GM03348 (cell line): ENCODE data around the gene CACNA1A.
A peak's percentile ranks its signal among the peaks of the same experiment; 100 is the strongest.
"Not testable (repeated sequence)": the region's sequence is repeated elsewhere in the genome, so short reads cannot be mapped to it uniquely, and the experiment has no call there.

Experiments used
- DNase-seq: peaks from one replicate; pipeline ENCODE4 v3.0.0; 2012; ENCODE audit warnings: low spot score

CACNA1A gene

DNA sequence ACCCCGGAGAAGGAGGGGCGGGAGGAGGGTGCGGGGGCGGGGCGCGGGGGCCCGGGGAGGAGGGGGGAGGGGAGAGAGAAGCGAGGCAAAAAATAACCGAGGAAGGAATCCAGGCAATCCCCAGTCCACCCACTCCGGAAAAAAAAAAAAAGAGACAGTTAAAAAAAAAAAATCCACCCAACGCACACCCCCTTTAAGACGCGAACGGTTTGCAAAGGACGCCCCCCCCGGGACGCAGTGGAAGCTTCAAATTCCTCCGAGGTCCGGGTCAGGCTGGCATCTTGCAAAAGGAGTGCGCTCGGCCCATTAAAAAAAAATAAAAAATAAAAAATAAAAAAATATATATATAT is at the start of gene CACNA1A:
Gene CACNA1A, minus strand, starts transcription at position 9 of the 350 bp plus-strand sequence. CDS start 255 bp downstream, outside the sequence.
- DNase-seq: no peak

DNA sequence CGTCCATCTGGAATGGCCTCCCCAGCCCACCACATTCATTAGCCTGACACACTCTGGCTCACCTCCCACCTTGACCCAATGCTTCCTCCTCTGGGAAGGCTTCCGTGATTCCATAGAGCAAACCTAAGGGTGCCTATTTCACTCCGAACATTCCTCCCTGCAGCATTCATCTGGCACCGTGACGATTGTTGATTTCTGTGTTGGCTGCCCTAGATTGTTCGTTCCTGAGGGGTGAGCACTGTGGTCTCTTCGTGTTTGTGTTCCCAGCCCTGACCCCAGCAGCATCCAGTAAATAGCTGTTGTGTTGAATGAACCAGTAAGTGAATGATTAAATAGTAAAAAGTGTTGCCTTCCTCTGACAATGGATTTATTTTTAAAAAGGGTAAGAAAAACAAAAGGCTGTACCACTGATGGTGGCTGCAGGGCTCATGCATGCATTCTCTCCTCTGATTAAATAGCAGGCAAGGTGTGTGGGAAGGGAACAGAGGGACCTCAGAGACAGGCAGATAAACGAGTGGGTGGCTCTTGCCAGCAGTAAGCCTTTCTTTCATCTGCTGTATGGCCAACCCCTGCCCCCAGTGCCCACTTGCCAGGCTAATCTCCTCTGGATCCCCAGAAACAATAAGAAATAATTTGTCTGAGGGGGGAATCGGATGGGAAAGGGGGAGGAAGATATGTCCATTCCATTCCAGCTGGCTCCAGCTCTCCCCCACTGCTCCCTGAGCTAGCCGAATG is 48.4 kb upstream of the CACNA1A start:
- DNase-seq: no peak

DNA sequence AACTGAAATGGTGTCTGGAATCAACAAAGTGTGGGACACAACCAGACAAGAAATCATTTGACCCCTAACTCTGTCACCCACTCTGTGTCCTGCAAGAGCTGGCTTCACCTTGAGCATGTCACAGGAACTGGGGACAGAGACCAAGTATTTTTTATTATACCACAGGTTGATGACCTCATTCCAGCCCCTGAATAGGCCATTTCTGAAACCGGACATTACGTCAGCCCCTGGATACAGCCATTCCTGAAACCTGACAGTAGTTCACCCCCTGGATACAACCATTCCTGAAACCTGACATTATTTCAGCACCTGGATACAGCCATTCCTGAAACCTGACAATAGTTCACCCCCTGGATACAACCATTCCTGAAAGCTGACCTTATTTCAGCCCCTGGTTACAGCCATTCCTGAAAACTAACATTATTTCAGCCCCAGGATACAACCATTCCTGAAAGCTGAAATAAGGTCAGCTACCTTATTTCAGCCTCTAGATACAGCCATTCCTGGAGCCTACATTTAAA is 47.7 kb upstream of the CACNA1A start:
- no peak for DNase-seq

DNA sequence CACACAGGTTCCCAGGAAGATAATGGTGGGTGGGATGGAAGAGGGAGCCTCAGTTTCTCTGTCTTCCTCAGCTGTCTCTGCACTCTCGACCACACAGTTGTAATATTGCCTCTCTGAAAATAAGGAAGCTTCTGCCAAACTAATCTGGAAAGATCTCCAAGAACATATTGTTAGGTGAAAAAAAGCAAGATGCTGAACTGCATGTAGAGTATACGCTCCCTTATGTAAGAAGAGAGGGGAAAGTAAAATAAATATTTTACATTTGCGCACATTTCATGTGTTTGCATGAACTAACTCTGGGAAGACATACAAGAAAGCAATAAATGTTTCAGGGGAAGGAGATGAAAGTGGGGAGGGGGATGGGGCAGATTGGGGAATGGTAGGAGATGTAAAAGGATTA is 41.9 kb upstream of the CACNA1A start:
- DNase-seq: no peak

DNA sequence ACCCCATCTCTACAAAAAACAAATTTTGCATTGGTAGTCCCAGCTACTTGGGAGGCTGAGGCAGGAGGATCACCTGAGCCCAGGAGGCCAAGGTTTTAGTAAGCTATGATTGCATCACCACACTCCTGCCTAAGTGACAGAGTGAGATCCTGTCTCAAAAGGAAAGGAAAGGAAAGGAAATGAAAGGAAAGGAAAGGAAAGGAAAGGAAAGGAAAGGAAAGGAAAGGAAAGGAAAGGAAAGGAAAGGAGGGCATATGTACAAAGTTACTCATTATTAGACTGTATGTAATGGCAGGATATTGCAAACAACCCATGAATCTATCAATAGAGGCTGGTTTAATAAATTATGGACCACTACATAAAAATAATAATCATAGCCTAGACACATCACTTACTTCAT is 40.8 kb upstream of the CACNA1A start:
- DNase-seq: no peak

DNA sequence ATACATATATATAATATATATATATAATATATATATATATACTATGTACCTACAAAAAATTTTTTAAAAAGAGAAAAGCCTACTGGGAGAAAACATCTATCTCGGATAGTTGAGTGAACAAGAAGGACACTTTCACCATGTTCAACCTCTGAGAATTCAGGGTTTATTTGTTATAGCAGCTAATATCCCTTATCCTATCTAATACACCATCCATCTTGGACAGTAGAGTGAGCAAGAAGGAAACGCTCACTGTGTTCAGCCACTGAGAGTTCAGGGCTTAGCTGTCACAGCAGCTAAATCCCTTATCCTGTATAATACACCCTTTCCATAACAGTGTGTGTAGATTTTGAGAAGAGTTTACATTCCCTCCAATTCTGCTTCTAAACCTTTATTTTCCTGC is 38.1 kb upstream of the CACNA1A start:
- DNase-seq: no peak

DNA sequence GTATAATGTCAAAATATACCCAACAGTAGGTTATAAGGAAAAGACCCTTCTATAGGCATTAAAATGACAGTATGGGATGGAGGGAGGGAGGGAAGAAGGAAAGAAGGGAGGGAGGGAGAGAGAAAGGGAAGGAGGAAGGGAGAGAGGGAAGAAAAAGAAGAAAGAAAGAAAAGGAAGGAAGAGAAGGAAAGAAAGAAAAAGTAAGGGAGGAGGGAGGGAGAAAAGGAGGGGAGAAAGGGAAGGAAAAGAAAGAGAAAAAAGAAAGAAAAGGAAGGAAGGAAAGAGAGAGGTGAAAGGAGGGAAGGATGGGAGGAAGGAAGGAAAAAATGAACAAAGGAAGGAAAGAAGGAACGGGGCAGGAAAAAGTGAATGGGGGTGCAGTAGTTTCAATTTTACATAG is 35.3 kb upstream of the CACNA1A start:
- DNase-seq: no peak

DNA sequence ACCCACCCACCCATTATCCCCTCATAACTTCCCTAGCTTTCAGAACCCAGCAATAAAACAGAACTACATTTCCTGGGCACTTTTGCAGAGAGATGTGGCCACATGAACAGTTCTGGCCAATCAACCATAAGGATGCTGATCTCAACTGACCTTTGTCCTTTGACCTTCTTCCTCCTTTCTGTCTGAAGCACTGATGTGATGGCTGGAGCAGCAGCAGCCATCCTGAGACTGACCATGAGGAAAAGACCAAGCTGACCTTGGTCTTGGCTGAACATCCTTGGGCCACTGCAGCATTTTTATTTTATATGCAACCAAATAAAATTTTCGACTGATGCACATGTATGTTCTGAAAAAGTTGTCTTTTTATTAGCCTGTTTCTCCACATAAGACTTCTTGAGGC is 33.1 kb upstream of the CACNA1A start:
- no peak for DNase-seq

DNA sequence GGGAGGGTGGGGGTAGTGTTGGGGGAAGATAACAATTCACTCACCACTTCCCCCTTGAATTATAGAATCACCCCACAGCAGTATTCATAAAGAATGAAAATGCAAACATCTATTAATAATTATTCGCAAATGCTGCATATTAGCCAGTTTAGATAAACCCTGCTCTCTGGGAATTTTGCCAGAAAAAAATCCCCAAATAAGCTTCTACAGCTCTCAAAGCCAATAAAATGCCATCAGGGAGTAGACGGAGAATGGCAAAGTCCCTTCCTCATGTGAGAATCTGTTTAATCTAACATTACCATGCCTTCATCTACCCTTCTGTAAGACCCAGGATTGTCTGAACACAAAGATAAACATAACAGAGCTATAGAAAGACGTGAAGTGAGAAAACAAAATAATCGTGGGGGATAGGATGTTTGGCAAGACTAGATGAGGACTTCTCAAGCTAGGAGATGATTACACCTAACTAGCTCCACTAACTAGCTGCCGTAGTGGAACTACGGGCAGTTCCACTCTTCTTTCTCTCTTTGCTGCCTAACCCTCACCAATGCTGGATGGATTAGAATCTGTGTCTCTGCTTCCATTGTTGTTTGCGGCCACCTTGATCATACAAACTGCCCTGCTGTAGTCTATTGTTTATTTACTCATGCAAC is 32.4 kb upstream of the CACNA1A start:
- no peak for DNase-seq

DNA sequence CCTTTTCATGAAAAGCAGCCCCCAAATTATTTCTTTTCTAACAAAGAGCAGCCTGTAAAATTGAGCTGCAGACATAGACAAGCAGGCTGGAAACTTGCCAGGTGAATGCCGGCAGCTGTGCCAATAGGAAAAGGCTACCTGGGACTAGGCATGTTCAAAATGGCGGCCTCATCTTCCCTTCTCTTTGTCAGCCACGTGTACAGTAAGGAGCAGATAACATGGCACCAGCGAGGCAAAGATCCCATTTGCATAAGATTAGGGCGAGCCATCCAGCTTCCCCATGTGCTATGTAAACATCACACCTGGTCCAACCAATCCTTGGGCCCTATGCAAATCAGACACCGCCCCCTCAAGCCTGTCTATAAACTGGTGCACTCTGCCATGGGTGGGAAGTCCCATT is 31.2 kb upstream of the CACNA1A start:
- no peak for DNase-seq

DNA sequence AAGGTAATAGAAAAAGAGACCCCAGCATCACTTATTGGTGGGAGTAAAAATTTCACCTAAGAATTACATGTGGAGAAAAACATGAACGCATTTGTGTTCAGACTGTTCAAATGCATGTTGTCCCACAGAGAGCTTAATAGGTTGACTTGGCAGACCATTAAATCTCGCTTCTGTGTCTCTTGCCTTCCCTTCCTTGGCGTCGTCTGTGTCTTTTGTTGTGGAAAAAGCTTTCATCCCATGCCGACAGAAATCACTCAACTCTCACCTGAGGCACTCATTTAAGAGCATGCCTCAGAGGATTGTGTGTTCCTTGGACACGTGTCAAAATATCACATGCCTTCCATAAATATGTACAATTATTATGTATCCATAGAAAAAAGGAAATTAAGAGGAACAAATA is 24.4 kb upstream of the CACNA1A start:
- DNase-seq: no peak

DNA sequence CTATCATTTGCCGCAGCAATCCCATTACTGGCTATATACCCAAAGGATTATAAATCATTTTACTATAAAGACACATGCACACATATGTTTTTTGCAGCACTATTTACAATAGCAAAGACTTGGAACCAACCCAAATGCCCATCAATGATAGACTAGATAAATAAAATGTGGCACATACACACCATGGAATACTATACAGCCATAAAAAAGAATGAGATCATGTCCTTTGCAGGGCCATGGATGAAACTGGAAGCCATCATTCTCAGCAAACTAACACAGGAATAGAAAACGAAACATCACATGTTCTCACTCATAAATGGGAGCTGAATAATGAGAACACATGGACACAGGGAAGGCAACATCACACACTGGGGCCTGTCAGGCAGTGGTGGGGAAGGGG is 23.4 kb upstream of the CACNA1A start:
- DNase-seq: not testable (repeated sequence)

DNA sequence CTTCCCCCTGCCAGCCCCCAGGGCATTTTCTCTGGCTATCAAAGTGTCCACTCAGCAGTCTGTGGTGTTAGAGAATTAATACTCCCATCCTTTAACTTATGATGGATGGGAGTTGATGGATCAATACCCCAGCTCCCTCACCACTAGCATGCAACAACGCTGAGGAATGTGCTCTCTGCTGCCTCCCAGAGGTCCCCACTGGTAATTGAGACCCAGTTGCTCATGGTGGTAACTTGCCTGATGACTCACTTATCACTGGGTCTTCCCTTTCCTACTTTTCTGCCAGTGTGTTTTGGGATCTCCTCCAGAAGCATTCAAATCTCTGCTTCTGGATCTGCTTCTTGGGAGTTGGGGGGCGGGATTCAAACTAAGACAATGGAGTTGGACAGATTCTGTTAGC is 20.3 kb upstream of the CACNA1A start:
- DNase-seq: peak; percentile 18

DNA sequence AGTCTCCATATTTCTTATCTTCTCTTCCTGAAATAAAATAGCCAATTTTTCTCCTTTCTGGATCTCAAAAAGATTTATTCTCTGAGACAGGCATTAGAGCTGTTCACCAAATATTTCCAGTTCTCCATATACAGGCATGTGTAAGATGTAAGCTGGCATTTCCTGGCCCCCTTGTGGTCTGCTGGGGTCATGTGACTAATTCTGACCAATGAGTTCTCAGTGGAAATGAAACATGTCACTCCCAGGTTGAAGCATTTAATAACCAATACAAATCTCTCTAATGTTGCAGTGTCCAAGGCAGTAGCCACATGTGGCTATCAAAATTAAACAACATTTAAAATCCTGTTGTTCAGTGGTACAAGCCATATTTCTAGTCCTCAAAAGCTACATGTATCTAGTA is 14.8 kb upstream of the CACNA1A start:
- no peak for DNase-seq

DNA sequence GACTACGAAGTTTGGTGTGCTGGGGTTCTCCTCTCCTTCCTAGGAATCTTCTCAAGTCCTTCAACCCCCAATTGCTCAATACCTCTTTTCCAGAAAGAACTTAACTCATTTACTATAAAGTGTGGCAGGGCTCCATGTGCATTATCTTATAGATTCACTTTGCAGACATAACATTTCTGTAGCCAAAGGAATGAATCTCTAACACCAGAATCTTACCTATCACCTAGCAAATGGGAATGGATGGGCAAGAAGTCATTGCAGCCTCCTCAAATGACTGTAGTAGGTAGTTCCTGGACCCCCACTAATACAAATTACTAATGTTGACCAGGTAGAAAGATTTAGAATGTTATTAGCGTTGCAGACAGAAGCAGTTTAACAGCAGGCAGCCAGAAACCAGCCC is 5.7 kb upstream of the CACNA1A start:
- DNase-seq: no peak

DNA sequence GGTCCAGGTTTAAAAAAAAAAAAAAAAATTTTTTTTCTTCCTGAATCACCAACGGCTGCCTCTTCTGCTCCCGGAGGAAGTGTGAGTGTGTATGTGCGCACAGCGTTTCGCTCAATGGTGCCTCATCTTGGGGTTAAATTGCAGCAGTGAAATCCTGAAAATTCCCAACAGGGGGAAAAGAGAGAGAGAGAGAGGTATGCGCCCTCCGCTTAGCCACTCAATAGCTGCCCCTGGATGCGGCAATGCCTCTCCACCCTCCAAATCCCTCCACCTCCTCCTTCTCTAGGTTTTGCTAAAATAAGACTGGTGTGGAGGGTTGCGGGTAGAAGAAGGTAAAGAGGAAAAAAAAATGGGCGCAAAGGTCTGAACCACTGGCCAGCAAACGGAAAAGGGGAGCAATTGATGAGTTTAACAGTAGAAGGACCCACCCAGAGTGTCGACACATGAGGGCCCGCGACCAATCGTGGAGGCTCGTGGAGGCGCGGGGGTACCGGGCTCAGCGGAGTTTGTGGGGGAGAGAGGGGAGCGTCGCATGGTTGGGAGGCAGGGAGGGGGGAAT is 853 bp upstream of the CACNA1A start:
- DNase-seq: peak; percentile 38

DNA sequence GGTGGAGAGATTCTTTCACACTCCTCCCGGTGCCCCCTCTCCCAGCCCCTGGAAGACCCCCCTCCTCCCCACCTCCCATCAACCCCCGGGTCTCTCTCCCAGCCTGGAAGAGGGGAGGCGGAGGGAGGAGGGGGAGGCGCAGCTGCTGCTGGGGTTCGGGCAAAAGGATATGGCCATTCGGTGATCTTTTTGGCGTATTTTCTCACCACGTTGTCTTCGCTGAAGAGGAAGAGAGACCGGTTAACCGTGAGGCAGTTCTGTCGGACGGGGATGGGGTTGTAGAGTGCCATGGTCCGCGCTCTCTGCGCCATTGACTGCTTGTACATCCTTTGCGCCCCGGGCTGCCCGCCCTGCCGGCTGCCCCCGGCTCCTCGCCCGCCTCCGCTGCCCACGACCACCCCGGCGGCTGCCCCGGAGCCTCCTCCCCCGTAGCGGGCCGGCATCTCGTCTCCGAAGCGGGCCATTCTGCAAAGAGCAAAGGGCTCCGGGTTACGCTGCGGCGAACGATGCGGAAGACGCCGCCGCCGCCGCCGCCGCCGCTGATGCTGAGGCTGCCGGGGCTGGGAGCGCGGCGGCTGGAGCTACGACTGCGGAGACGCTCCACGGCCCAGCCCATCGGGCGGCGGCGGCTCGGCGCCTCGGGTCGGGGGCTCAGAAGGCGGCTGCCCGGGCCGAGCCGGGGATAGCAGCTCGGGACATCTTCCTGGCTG is 363 bp downstream of the CACNA1A start:
- DNase-seq: peak; percentile 87

DNA sequence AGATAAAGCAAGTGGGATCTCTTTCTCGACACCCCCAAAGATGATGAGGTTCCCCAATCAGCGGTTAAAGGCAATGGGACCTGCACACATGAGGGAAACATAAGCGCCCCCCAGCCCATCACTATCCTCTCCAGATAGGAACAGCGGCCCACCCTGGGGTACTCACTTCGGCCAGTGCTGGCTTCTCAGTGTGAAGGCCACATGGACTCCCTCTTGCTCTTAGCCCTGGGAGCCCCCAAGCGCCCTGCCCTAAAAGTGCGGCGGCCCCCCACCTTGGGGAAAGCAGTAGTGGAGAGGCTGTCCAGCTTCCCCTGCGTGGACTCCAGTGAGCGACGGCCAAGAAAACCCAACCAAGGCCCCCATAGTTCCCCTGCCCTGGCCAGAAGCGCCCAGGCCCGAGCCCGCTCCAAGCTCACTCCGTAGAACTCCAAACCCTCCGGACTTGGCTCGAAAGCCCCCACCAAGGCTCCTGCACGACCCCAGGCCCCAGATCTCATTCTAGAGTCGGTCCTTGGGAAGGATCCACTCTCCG is 1.0 kb downstream of the CACNA1A start:
- no peak for DNase-seq

DNA sequence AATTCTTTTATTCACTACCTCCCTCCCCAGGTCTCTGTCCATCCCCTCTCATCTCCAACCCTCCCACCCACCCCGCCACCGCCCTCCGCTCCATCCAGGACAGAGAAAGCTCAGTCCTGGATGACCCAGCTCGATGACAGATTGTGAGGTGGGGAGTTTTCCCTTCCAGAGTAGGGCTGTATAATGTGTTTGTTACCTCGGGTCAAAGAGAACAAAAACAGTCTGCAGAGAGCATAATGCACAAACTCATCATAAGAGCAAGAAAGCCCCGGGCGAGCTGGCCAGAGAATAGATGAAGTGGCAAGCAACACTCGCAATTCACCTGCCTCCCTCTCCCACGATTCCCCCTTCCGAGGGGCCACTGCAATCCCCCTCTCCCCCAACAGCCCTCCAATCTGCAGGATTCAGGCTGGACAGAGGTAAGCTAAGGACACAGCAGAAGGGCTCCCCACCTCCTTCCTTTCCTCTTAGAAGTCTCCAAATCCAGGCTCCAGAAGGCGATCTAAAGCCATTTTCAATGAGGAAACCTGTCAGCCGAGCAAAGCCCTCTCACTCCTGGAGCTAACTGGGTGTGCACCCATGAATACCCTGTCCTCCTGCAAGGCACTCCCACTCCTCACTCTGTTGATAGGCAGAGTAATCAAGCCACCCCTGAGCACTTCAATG is 2.6 kb downstream of the CACNA1A start:
- no peak for DNase-seq

DNA sequence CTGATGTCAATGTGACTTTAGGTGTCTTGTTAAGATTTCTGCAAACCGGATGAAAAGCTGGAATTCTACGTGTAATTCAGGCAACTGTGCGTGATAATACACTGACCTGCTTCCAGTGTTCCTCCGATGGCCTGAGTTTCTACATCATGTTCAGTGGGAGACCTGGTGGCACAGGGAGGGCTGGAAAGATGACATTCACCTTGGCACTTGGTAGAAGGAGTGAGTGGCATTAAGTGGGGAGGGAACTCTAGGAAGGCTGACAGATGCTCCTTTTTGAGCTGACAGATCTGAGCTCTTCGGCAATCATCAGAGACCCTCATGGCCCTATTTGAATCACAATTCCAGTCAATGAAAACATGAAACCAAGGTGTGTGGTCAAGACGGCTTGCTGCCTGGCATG is 4.0 kb downstream of the CACNA1A start:
- no peak for DNase-seq

DNA sequence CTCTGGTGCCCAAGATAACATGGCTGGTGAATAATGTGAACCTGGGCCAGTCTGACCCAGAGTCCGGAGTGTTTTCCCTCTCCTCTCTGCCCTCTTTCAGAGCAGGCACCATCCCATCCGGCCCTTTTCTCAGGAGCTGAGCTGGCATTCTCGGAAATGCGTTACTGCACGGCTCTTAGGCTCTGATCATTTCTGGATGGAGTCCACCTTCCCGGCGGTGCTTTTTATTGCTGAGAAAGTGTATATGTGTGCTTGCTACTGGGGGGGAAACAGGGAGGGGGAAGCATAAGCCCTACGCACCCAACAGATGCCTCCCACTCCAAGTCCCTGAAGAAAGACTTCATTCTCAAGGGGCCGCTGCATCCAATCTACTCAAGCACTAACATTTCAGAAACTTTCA is 6.6 kb downstream of the CACNA1A start:
- DNase-seq: no peak
